ENCODE measurements around the gene CCDC183.

- TF ChIP-seq CTCF (IDR thresholded peaks at IDR 0.05), result no peak
- TF ChIP-seq POLR2A (IDR thresholded peaks at IDR 0.05), result no peak
These were observed 39.2 kb downstream of the CCDC183 start for GRCh38 chr9:136835162-136835931.

Data from uterus (tissue), 2 donors.